Nephron (organoid): Measurements from ENCODE around the gene CFAP61.

Source experiments
- H3K27ac Mint-ChIP-seq, 3 experiments: 2 replicates each; pipeline ENCODE4 v1.8.0; 2020; ENCODE audit warnings: mixed read lengths in 3 of 3, mild to moderate bottlenecking in 2 of 3, moderate library complexity in 1 of 3
- H3K27me3 Mint-ChIP-seq: 2 replicates; pipeline ENCODE4 v1.8.0; 2021; ENCODE audit warnings: low read depth, mild to moderate bottlenecking, moderate library complexity, mixed read lengths
- H3K36me3 Mint-ChIP-seq: 2 replicates; pipeline ENCODE4 v1.8.0; 2020; ENCODE audit warnings: low read depth, mixed read lengths
- H3K4me1 Mint-ChIP-seq: 2 replicates; pipeline ENCODE4 v1.8.0; 2020; ENCODE audit warnings: mixed read lengths
- H3K4me3 Mint-ChIP-seq, 3 experiments: 2 replicates each; pipeline ENCODE4 v1.8.0; 2020; ENCODE audit warnings: mild to moderate bottlenecking in 3 of 3, mixed read lengths in 3 of 3, moderate library complexity in 2 of 3
- H3K9me3 Mint-ChIP-seq: 2 replicates; pipeline ENCODE4 v1.8.0; 2020; ENCODE audit warnings: mixed read lengths
- TF ChIP-seq, protein P1 (sequence below), 3 experiments: fragments of 200-600 bp; sonication (generic); IDR thresholded peaks; one replicate each; pipeline ENCODE4 v1.5.0; 2021; ENCODE audit warnings: antibody characterized with exemption in 3 of 3; ENCODE audit not compliant: unreplicated experiment in 3 of 3

Gene CFAP61

GRCh38 chr20:20327746-20328145 is 275.4 kb downstream of the CFAP61 start:
- Mint-ChIP-seq H3K4me1 (no peaks in the 10 kb centered on the region), H3K36me3 (no peaks in the 10 kb centered on the region), H3K27me3 (no peaks in the 10 kb centered on the region), H3K27ac (no peak overlapping the region), H3K9me3 (peaks cover 7% of the 10 kb centered on the region), H3K4me3 (no peak overlapping the region)
- TF ChIP-seq, protein P1, sequence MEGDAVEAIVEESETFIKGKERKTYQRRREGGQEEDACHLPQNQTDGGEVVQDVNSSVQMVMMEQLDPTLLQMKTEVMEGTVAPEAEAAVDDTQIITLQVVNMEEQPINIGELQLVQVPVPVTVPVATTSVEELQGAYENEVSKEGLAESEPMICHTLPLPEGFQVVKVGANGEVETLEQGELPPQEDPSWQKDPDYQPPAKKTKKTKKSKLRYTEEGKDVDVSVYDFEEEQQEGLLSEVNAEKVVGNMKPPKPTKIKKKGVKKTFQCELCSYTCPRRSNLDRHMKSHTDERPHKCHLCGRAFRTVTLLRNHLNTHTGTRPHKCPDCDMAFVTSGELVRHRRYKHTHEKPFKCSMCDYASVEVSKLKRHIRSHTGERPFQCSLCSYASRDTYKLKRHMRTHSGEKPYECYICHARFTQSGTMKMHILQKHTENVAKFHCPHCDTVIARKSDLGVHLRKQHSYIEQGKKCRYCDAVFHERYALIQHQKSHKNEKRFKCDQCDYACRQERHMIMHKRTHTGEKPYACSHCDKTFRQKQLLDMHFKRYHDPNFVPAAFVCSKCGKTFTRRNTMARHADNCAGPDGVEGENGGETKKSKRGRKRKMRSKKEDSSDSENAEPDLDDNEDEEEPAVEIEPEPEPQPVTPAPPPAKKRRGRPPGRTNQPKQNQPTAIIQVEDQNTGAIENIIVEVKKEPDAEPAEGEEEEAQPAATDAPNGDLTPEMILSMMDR (IDR thresholded peaks at IDR 0.05; ENCODE audit: unreplicated experiment in 3 of 3): no peak

GRCh38 chr20:20329564-20329963 is 277.2 kb downstream of the CFAP61 start:
- H3K4me1 Mint-ChIP-seq: no peaks in the 10 kb centered on the region
- H3K9me3 Mint-ChIP-seq: peaks cover 7% of the 10 kb centered on the region
- TF ChIP-seq, protein P1 (IDR thresholded peaks at IDR 0.05; ENCODE audit: unreplicated experiment in 3 of 3): no peak
- no peaks in the 10 kb centered on the region for H3K27me3 Mint-ChIP-seq
- H3K36me3 Mint-ChIP-seq: no peaks in the 10 kb centered on the region
- no peak overlapping the region for H3K27ac Mint-ChIP-seq
- no peak overlapping the region for H3K4me3 Mint-ChIP-seq

GRCh38 chr20:20331156-20331555 is 278.8 kb downstream of the CFAP61 start:
- Mint-ChIP-seq H3K36me3 (no peaks in the 10 kb centered on the region), H3K27me3 (no peaks in the 10 kb centered on the region), H3K4me1 (no peaks in the 10 kb centered on the region), H3K27ac (no peak overlapping the region), H3K9me3 (peaks cover 12% of the 10 kb centered on the region), H3K4me3 (no peak overlapping the region)
- TF ChIP-seq, protein P1 (IDR thresholded peaks at IDR 0.05; ENCODE audit: unreplicated experiment in 3 of 3): no peak

- TF ChIP-seq, protein P1 (IDR thresholded peaks at IDR 0.05; ENCODE audit: unreplicated experiment in 3 of 3): no peak
- H3K4me1 Mint-ChIP-seq: no peaks in the 10 kb centered on the region
- H3K27me3 Mint-ChIP-seq: no peaks in the 10 kb centered on the region
- H3K4me3 Mint-ChIP-seq: no peak overlapping the region
- no peaks in the 10 kb centered on the region for H3K36me3 Mint-ChIP-seq
- H3K27ac Mint-ChIP-seq: no peak overlapping the region
- peaks cover 12% of the 10 kb centered on the region for H3K9me3 Mint-ChIP-seq
Observed at GRCh38 chr20:20331817-20332216, 279.5 kb downstream of the CFAP61 start.

- Mint-ChIP-seq H3K36me3 (no peaks in the 10 kb centered on the region), H3K4me3 (no peak overlapping the region), H3K9me3 (peaks cover 10% of the 10 kb centered on the region), H3K27me3 (no peaks in the 10 kb centered on the region), H3K27ac (no peak overlapping the region), H3K4me1 (no peaks in the 10 kb centered on the region)
- TF ChIP-seq, protein P1 (IDR thresholded peaks at IDR 0.05; ENCODE audit: unreplicated experiment in 3 of 3): no peak
Observed at GRCh38 chr20:20333866-20334265, 281.5 kb downstream of the CFAP61 start.

- H3K9me3 Mint-ChIP-seq: peaks cover 7% of the 10 kb centered on the region
- no peak overlapping the region for H3K27ac Mint-ChIP-seq
- TF ChIP-seq, protein P1 (IDR thresholded peaks at IDR 0.05; ENCODE audit: unreplicated experiment in 3 of 3): no peak
- H3K27me3 Mint-ChIP-seq: no peaks in the 10 kb centered on the region
- no peak overlapping the region for H3K4me3 Mint-ChIP-seq
- H3K4me1 Mint-ChIP-seq: no peaks in the 10 kb centered on the region
- no peaks in the 10 kb centered on the region for H3K36me3 Mint-ChIP-seq
Observed at GRCh38 chr20:20334489-20334888, 282.2 kb downstream of the CFAP61 start.
